Mammary epithelial cell (primary cell): ENCODE data around the gene OSBPL9.

Experiments used
- CTCF ChIP-seq, 2 donors: IDR thresholded peaks in 1 of 2; conservative IDR thresholded peaks in 1 of 2; 2 replicates each; pipeline ENCODE4 v1.5.1; 2011 to 2012; ENCODE audit warnings: inconsistent platforms in 2 of 2, low read length in 2 of 2, mild to moderate bottlenecking in 2 of 2, control low read depth in 1 of 2, low read depth in 1 of 2; ENCODE audit not compliant: insufficient read depth in 1 of 2; ENCODE audit errors: extremely low read depth in 1 of 2
- EZH2 ChIP-seq: IDR thresholded peaks from 2 replicates; pipeline ENCODE4 v1.6.1; 2012; ENCODE audit warnings: low read length, inconsistent platforms, borderline replicate concordance

- TF ChIP-seq CTCF (conservative IDR thresholded peaks at IDR 0.05 in 1 of 2, IDR thresholded peaks at IDR 0.05 in 1 of 2; ENCODE audit: extremely low read depth in 1 of 2, insufficient read depth in 1 of 2, low read depth in 1 of 2, low read length in 2 of 2) (no peak), EZH2 (no peak)
Observed at GRCh38 chr1:51630393-51630792, 13.5 kb downstream of the OSBPL9 start.
